Measurements from ENCODE around the gene LTBP2. TPM values are rescaled to one million over a fixed set of nuclear protein-coding genes. Genes with fewer than 3 reads are reported as not detected.

Gene LTBP2
- total and polyA plus RNA-seq, 5 donors from 2014 or later = 0.02 to 0.54 (median 0.17) TPM

DNA sequence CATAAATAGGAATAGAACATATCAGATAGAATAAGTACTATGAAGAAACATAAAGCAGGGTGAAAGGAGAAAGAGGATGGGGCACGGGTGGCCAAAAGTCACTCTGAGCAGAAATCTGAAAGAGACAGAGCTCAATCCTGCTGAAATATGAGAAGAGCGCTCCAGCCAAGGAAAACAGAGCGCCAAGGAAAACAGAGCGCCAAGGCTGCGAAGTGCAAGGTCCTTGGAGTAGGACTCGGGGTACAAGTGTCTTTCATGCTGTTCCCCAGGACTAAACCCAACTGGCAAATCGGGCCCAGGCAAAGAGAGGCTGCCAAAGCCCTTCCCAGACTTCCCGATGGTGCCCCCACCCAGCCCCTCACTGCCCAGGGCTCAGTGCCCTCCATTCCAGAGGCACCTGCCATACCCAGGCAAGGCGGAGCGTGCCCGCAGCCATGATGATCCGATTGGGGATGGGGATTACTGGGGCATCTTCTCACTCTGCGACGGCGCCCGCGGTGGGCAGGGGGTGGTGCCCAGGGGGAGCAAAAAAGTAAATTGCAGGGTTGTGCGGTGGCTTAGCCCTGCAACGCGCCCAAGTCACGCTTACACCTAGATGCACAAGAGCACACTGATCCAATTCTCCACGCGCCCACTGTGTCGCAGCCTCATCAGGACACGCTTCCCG lies 1.7 kb downstream of the LTBP2 start:
- Mint-ChIP-seq H3K9me3 (no peaks in the 10 kb centered on the region), H3K4me3 (peak overlapping the region; percentile 64 to 86 (median 78)), H3K27ac (peak overlapping the region in 1 of 3 donors; percentile 88), H3K27me3 (peaks cover 14% of the 10 kb centered on the region), H3K36me3 (no peaks in the 10 kb centered on the region), H3K4me1 (peaks cover 5 to 37% (median 23%) of the 10 kb centered on the region in 4 donors)
- Histone ChIP-seq H3K9me3 (ENCODE audit: control insufficient read depth in 2 of 2, low read length in 2 of 2) (no peaks in the 10 kb centered on the region), H3K36me3 (ENCODE audit: control insufficient read depth, insufficient read depth, low read length) (no peaks in the 10 kb centered on the region), H3K27me3 (ENCODE audit: control insufficient read depth, insufficient read depth, low read length) (no peaks in the 10 kb centered on the region), H3K4me1 (ENCODE audit: control insufficient read depth, insufficient read depth, low read length, poor library complexity, severe bottlenecking) (peaks cover 27% of the 10 kb centered on the region), H3K4me3 (ENCODE audit: low read depth, low read length) (no peak overlapping the region), H3K27ac (ENCODE audit: insufficient read depth, low read length, poor library complexity, severe bottlenecking) (no peak overlapping the region)
- DNase-seq = no peak
- no peak for ATAC-seq (ENCODE audit: low read depth in 2 of 2)

DNA sequence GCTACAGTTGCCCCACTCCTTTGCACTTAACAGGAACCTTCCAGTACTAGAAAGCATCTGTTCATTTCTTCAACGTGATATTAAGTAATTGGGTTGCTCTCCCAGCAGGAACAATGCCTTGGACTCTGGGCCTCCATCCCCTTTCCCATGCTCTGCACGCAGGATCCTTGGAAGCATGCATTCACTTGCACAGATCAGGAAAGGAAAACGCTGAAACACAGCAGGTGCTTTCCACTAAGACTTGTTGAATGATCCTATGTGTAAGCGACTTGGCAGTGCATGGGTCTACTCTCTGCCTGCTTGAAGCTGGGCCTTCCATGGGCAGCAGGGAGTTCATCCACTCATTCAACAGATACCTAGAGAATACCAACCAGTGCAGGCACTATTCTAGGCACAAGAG lies 2.3 kb downstream of the LTBP2 start:
- H3K4me1 ChIP-seq (ENCODE audit: control insufficient read depth, insufficient read depth, low read length, poor library complexity, severe bottlenecking) = peaks cover 27% of the 10 kb centered on the region
- H3K27me3 Mint-ChIP-seq = peaks cover 14% of the 10 kb centered on the region
- no peak overlapping the region for H3K27ac ChIP-seq (ENCODE audit: insufficient read depth, low read length, poor library complexity, severe bottlenecking)
- H3K4me3 Mint-ChIP-seq = peak overlapping the region; percentile 64 to 86 (median 78)
- no peaks in the 10 kb centered on the region for H3K9me3 Mint-ChIP-seq
- no peaks in the 10 kb centered on the region for H3K27me3 ChIP-seq (ENCODE audit: control insufficient read depth, insufficient read depth, low read length)
- H3K4me3 ChIP-seq (ENCODE audit: low read depth, low read length) = no peak overlapping the region
- DNase-seq = no peak
- H3K36me3 Mint-ChIP-seq = no peaks in the 10 kb centered on the region
- no peaks in the 10 kb centered on the region for H3K36me3 ChIP-seq (ENCODE audit: control insufficient read depth, insufficient read depth, low read length)
- H3K9me3 ChIP-seq (ENCODE audit: control insufficient read depth in 2 of 2, low read length in 2 of 2) = no peaks in the 10 kb centered on the region
- H3K4me1 Mint-ChIP-seq = peaks cover 5 to 33% (median 18%) of the 10 kb centered on the region in 4 donors
- no peak for ATAC-seq (ENCODE audit: low read depth in 2 of 2)
- H3K27ac Mint-ChIP-seq = peak overlapping the region in 1 of 3 donors; percentile 88

DNA sequence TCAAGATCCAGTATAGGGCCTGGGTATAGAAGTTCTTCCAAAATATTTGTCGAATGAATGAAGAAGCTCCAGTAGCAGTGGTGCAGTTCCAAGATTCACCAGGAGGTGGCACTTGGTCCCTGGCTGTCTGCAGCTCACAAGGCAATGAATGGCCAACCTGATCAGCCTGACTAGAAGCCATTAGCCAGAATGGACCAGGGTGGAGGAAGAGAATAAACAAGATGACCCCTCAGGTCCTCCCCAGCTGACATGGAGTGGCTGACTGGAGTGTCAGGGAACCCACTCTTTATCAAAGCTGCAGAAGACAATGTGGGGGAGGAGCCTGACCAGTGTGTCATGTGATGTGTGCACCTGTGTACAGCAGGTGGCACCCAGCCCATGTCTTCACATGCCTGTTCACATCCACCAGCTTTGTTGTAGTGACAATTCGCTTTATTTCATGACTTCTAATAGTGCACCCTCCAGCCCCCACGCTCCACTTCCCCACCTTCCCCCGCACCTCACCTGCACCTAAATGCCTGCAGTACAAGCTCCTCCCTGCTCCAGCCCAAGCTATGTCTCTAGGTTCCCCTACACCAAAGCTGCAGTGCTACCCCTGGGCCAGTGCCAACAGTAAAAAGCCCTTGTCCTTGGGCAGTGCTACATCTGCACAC lies 3.0 kb downstream of the LTBP2 start:
- DNase-seq (peak; percentile 73 to 87 (median 86)), ATAC-seq (ENCODE audit: low read depth in 2 of 2) (peak; percentile 50 to 61)
- Mint-ChIP-seq H3K27me3 (peaks cover 14% of the 10 kb centered on the region), H3K36me3 (no peaks in the 10 kb centered on the region), H3K9me3 (no peaks in the 10 kb centered on the region), H3K4me1 (peaks cover 5 to 27% (median 13%) of the 10 kb centered on the region in 4 donors), H3K27ac (peak overlapping the region in 2 of 3 donors; percentile 44 to 80), H3K4me3 (peak overlapping the region; percentile 51 to 84 (median 58))
- no peaks in the 10 kb centered on the region for H3K9me3 ChIP-seq (ENCODE audit: control insufficient read depth in 2 of 2, low read length in 2 of 2)
- no peaks in the 10 kb centered on the region for H3K36me3 ChIP-seq (ENCODE audit: control insufficient read depth, insufficient read depth, low read length)
- H3K4me1 ChIP-seq (ENCODE audit: control insufficient read depth, insufficient read depth, low read length, poor library complexity, severe bottlenecking) = peaks cover 27% of the 10 kb centered on the region
- H3K27me3 ChIP-seq (ENCODE audit: control insufficient read depth, insufficient read depth, low read length) = no peaks in the 10 kb centered on the region
- no peak overlapping the region for H3K4me3 ChIP-seq (ENCODE audit: low read depth, low read length)
- no peak overlapping the region for H3K27ac ChIP-seq (ENCODE audit: insufficient read depth, low read length, poor library complexity, severe bottlenecking)

DNA sequence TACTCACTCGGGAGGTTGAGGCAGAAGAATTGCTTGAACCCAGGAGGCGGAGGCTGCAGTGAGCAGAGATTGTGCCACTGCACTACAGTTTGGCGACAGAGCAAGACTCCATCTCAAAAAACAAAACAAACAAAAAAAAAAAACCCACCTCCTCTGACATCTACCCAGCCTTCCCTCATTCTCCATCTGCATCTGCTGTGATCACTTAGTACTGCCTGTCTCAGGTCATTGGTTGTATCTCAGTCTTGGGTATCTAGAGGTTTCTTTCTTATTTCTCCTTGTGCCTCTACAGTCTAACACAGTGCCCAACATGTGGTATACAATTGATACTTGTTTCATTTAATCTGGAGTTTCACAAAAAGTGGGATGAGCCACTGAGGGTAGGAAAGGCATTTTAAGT lies 5.3 kb downstream of the LTBP2 start:
- no peaks in the 10 kb centered on the region for H3K9me3 ChIP-seq (ENCODE audit: control insufficient read depth in 2 of 2, low read length in 2 of 2)
- DNase-seq (no peak), ATAC-seq (ENCODE audit: low read depth in 2 of 2) (no peak)
- Mint-ChIP-seq H3K27ac (no peak overlapping the region), H3K27me3 (peaks cover 14% of the 10 kb centered on the region), H3K36me3 (no peaks in the 10 kb centered on the region), H3K4me1 (peaks cover 5 to 18% (median 10%) of the 10 kb centered on the region in 4 donors), H3K4me3 (no peak overlapping the region), H3K9me3 (no peaks in the 10 kb centered on the region)
- H3K4me3 ChIP-seq (ENCODE audit: low read depth, low read length) = no peak overlapping the region
- no peaks in the 10 kb centered on the region for H3K27me3 ChIP-seq (ENCODE audit: control insufficient read depth, insufficient read depth, low read length)
- no peak overlapping the region for H3K27ac ChIP-seq (ENCODE audit: insufficient read depth, low read length, poor library complexity, severe bottlenecking)
- H3K4me1 ChIP-seq (ENCODE audit: control insufficient read depth, insufficient read depth, low read length, poor library complexity, severe bottlenecking) = peaks cover 15% of the 10 kb centered on the region
- no peaks in the 10 kb centered on the region for H3K36me3 ChIP-seq (ENCODE audit: control insufficient read depth, insufficient read depth, low read length)

DNA sequence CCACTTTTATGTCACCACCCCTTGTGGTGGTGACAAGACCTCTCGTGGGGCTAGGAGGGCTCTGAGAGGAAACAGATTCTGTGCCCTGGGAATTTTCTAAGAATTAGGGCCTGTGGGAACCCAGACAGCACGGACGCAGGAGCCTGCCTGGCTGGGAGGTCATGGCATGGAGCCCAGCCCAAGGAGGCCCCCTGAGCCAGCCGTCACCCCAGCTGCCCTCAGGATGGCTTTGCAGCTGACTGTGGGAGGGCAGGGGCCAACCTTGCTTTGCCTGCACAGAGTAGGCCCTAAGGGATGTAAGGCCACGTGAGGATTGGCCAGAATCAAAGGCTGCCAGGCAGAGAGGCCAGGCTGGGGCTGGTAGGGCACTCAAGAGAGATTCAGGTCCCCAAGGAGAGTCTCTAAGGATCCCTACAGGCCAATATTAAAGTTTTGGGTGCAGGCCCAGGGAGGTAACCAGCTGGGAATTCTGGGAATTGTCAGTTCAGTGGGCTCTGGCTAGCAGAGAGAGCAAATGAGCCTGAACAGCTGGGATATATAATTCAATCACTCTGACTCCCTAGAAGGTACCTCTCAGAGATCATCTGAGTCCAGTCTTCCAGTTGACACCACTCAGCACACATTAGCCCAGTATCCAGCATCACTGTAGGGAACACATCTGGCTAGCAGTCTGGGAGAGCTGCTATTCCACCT lies 6.4 kb downstream of the LTBP2 start:
- H3K4me3 Mint-ChIP-seq = no peak overlapping the region
- H3K4me3 ChIP-seq (ENCODE audit: low read depth, low read length) = no peak overlapping the region
- H3K27ac ChIP-seq (ENCODE audit: insufficient read depth, low read length, poor library complexity, severe bottlenecking) = no peak overlapping the region
- no peaks in the 10 kb centered on the region for H3K9me3 ChIP-seq (ENCODE audit: control insufficient read depth in 2 of 2, low read length in 2 of 2)
- no peak for DNase-seq
- peaks cover 9% of the 10 kb centered on the region for H3K4me1 ChIP-seq (ENCODE audit: control insufficient read depth, insufficient read depth, low read length, poor library complexity, severe bottlenecking)
- H3K4me1 Mint-ChIP-seq = peaks cover 5 to 17% (median 10%) of the 10 kb centered on the region in 4 donors
- no peaks in the 10 kb centered on the region for H3K9me3 Mint-ChIP-seq
- no peaks in the 10 kb centered on the region for H3K36me3 Mint-ChIP-seq
- no peaks in the 10 kb centered on the region for H3K27me3 ChIP-seq (ENCODE audit: control insufficient read depth, insufficient read depth, low read length)
- no peak for ATAC-seq (ENCODE audit: low read depth in 2 of 2)
- H3K36me3 ChIP-seq (ENCODE audit: control insufficient read depth, insufficient read depth, low read length) = no peaks in the 10 kb centered on the region
- no peak overlapping the region for H3K27ac Mint-ChIP-seq
- peaks cover 14% of the 10 kb centered on the region for H3K27me3 Mint-ChIP-seq

DNA sequence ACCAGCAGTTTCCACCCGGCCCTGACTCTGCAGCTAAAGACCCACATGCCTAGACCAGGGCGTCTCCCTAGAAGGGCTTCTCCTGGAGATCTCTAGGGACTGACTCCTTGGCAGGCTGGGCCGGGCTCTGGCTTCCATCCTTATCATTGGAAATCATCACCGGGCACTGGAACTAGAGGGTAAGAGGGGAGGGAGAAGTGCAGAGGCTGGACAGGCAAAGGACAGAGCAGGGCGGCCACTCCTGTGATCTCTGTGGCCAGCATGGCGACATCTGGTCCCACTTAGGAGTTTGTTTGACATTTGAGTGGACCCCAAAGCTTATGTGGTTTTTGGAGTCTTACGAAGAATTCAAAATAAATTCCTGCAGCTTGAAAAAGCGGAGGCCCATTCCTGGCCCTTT lies 7.1 kb downstream of the LTBP2 start:
- H3K9me3 ChIP-seq (ENCODE audit: control insufficient read depth in 2 of 2, low read length in 2 of 2) = no peaks in the 10 kb centered on the region
- H3K27ac ChIP-seq (ENCODE audit: insufficient read depth, low read length, poor library complexity, severe bottlenecking) = no peak overlapping the region
- peaks cover 9% of the 10 kb centered on the region for H3K27me3 Mint-ChIP-seq
- no peaks in the 10 kb centered on the region for H3K9me3 Mint-ChIP-seq
- peak overlapping the region in 1 of 3 donors; percentile 36 for H3K27ac Mint-ChIP-seq
- H3K4me3 ChIP-seq (ENCODE audit: low read depth, low read length) = no peak overlapping the region
- DNase-seq (no peak), ATAC-seq (ENCODE audit: low read depth in 2 of 2) (no peak)
- no peak overlapping the region for H3K4me3 Mint-ChIP-seq
- H3K36me3 Mint-ChIP-seq = no peaks in the 10 kb centered on the region
- no peaks in the 10 kb centered on the region for H3K27me3 ChIP-seq (ENCODE audit: control insufficient read depth, insufficient read depth, low read length)
- H3K36me3 ChIP-seq (ENCODE audit: control insufficient read depth, insufficient read depth, low read length) = no peaks in the 10 kb centered on the region
- peaks cover 9% of the 10 kb centered on the region for H3K4me1 ChIP-seq (ENCODE audit: control insufficient read depth, insufficient read depth, low read length, poor library complexity, severe bottlenecking)
- peaks cover 5 to 12% (median 8%) of the 10 kb centered on the region in 4 donors for H3K4me1 Mint-ChIP-seq

DNA sequence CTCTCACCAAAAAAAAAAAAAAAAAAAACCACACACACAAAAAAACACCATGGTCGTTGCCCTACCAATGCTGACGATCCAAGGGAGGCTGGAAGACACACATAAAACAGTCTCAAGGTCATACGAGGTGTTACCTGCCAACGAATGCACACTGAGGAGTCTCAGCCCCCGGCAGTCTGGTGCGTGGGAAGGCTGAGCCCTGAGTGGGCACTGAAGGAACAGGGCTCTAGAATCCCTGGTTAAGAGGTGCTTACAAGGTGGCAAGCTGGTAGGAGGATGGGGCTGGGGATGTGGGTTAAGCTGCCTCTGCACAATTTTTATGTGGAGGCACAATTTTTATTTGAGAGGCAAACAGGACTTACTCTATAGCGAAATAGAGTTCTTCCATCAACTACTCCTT lies 7.9 kb downstream of the LTBP2 start:
- H3K9me3 ChIP-seq (ENCODE audit: control insufficient read depth in 2 of 2, low read length in 2 of 2) = no peaks in the 10 kb centered on the region
- no peak overlapping the region for H3K27ac Mint-ChIP-seq
- no peaks in the 10 kb centered on the region for H3K9me3 Mint-ChIP-seq
- peaks cover 5% of the 10 kb centered on the region for H3K27me3 Mint-ChIP-seq
- ATAC-seq (ENCODE audit: low read depth in 2 of 2) (no peak), DNase-seq (no peak)
- no peak overlapping the region for H3K4me3 ChIP-seq (ENCODE audit: low read depth, low read length)
- H3K4me1 ChIP-seq (ENCODE audit: control insufficient read depth, insufficient read depth, low read length, poor library complexity, severe bottlenecking) = peaks cover 5% of the 10 kb centered on the region
- H3K36me3 Mint-ChIP-seq = no peaks in the 10 kb centered on the region
- H3K27ac ChIP-seq (ENCODE audit: insufficient read depth, low read length, poor library complexity, severe bottlenecking) = no peak overlapping the region
- no peak overlapping the region for H3K4me3 Mint-ChIP-seq
- H3K27me3 ChIP-seq (ENCODE audit: control insufficient read depth, insufficient read depth, low read length) = no peaks in the 10 kb centered on the region
- no peaks in the 10 kb centered on the region for H3K36me3 ChIP-seq (ENCODE audit: control insufficient read depth, insufficient read depth, low read length)
- peaks cover 2 to 6% (median 4%) of the 10 kb centered on the region in 4 donors for H3K4me1 Mint-ChIP-seq
